K562 (cell line): ENCODE data around the gene PPP1R13B. TPM values are rescaled to one million over a fixed set of nuclear protein-coding genes. Genes with fewer than 3 reads are reported as not detected.
A peak's percentile ranks its signal among the peaks of the same experiment; 100 is the strongest.

Source experiments
- ATAC-seq: fragments of 200-7000 bp; cut with Tn5 transposase; 3 replicates; pipeline ENCODE4 v1.9.1; 2020; ENCODE audit warnings: moderate library complexity
- BruUV-seq: library from RNA; stranded (reverse); fragments of 400-500 nt; replicated peaks from 2 replicates; lab custom pipeline; 2021; lab: Mats Ljungman, UMichigan
- CTCF ChIA-PET: fragments of 300-600 bp; formaldehyde crosslinking; extraction: SDS; loops from one replicate; lab custom pipeline; 2021; ENCODE audit warnings: low intra/inter-chr PET ratio; lab: Yijun Ruan, JAX
- POLR2A ChIA-PET: fragments of 300-600, 350-650 bp; sonication (Branson Sonifier 250); formaldehyde crosslinking; extraction: SDS; loops from one replicate; lab custom pipeline; 2021; ENCODE audit warnings: antibody characterized with exemption, inconsistent platforms; lab: Yijun Ruan, JAX
- DNase-seq, 4 experiments: peaks; one replicate each; pipeline versions ENCODE4 v3.0.0 to v3.0.0-alpha.2; 2011 to 2018; ENCODE audit warnings: low spot score in 3 of 4, mixed read lengths in 3 of 4; ENCODE audit errors: extremely low read depth in 1 of 4
- FAIRE-seq: peaks from 2 replicates; lab custom pipeline; 2011; peaks lifted over from hg19 to GRCh38; lab: Jason Lieb, UNC
- H2AFZ ChIP-seq: 2 replicates; pipeline ENCODE4 v1.6.0; 2011; ENCODE audit warnings: low read depth, low read length, control low read depth, inconsistent platforms
- H3K27ac ChIP-seq: fragments of 200-600 bp; 3 replicates; pipeline ENCODE4 v1.8.0; 2011; ENCODE audit warnings: low read depth, mild to moderate bottlenecking, control low read depth, inconsistent platforms, low read length, moderate library complexity, mixed read lengths; ENCODE audit errors: extremely low read depth
- H3K27me3 ChIP-seq, 2 experiments: fragments of 300-600 bp in 1 of 2; 2 replicates in 1 of 2; 3 replicates in 1 of 2; pipeline versions ENCODE4 v1.6.0 to v1.8.0; 2011; ENCODE audit warnings: inconsistent platforms in 2 of 2, low read length in 2 of 2, mild to moderate bottlenecking in 1 of 2, mixed read lengths in 1 of 2, moderate library complexity in 1 of 2; ENCODE audit not compliant: control insufficient read depth in 2 of 2, insufficient read depth in 2 of 2
- H3K36me3 ChIP-seq: fragments of 300-600 bp; 3 replicates; pipeline ENCODE4 v1.8.0; 2011; ENCODE audit warnings: mild to moderate bottlenecking, low read length, inconsistent platforms; ENCODE audit not compliant: control insufficient read depth, insufficient read depth
- H3K4me1 ChIP-seq, 2 experiments: fragments of 200-600 bp in 1 of 2; replicated peaks in 1 of 2; 2 replicates in 1 of 2; 3 replicates in 1 of 2; pipeline versions ENCODE4 v1.5.1 to v1.8.0; 2011; ENCODE audit warnings: inconsistent platforms in 2 of 2, low read length in 2 of 2, mild to moderate bottlenecking in 1 of 2, mixed read lengths in 1 of 2, moderate library complexity in 1 of 2; ENCODE audit not compliant: control insufficient read depth in 2 of 2, insufficient read depth in 2 of 2
- H3K4me2 ChIP-seq: 2 replicates; pipeline ENCODE4 v1.6.1; 2011; ENCODE audit warnings: low read length, control low read depth, inconsistent platforms, mixed read lengths; ENCODE audit not compliant: insufficient read depth
- H3K4me3 ChIP-seq: fragments of 200-600 bp; sonication (generic), shearing (Covaris generic); 2 replicates; pipeline ENCODE4 v1.5.1; 2016; ENCODE audit warnings: control low read depth, inconsistent platforms
- H3K79me2 ChIP-seq: fragments of 200-600 bp; 3 replicates; pipeline ENCODE4 v1.8.0; 2011; ENCODE audit warnings: low read length, inconsistent platforms; ENCODE audit not compliant: control insufficient read depth, insufficient read depth
- H3K9ac ChIP-seq, 2 experiments: 2 replicates each; pipeline versions ENCODE4 v1.6.0 to v1.6.1; 2011; ENCODE audit warnings: low read depth in 2 of 2, low read length in 2 of 2, control low read depth in 1 of 2, inconsistent platforms in 1 of 2, mild to moderate bottlenecking in 1 of 2, mixed read lengths in 1 of 2; ENCODE audit not compliant: insufficient read depth in 1 of 2
- H3K9me1 ChIP-seq: one replicate; pipeline ENCODE4 v1.6.0; 2011; ENCODE audit warnings: inconsistent platforms, mild to moderate bottlenecking, low read length, moderate library complexity; ENCODE audit not compliant: control insufficient read depth, insufficient read depth
- H3K9me3 ChIP-seq: replicated peaks from 2 replicates; pipeline ENCODE4 v1.5.1; 2011; ENCODE audit warnings: low read depth, low read length, inconsistent platforms; ENCODE audit not compliant: control insufficient read depth, insufficient read depth
- H4K20me1 ChIP-seq: replicated peaks from 2 replicates; pipeline ENCODE4 v1.6.1; 2011; ENCODE audit warnings: low read length, inconsistent platforms, mixed read lengths; ENCODE audit not compliant: control insufficient read depth, insufficient read depth
- CBX2 ChIP-seq: fragments of 200-600 bp; sonication (generic); IDR thresholded peaks from one replicate; pipeline ENCODE4 v1.6.1; 2012; ENCODE audit warnings: mild to moderate bottlenecking, low read length, inconsistent platforms; ENCODE audit not compliant: insufficient read depth, poor library complexity, severe bottlenecking
- ELK1 ChIP-seq: sonication (generic); formaldehyde crosslinking; IDR thresholded peaks from 2 replicates; pipeline ENCODE4 v1.8.1; 2022; ENCODE audit warnings: missing genetic modification reagents
- EZH2 ChIP-seq: IDR thresholded peaks from 2 replicates; pipeline ENCODE4 v1.6.1; 2012; ENCODE audit warnings: low read depth, mild to moderate bottlenecking, inconsistent platforms, low read length, borderline replicate concordance
- GABPB2 ChIP-seq: fragments of 250-450 bp; sonication (Bioruptor Pico); conservative IDR thresholded peaks from 2 replicates; pipeline ENCODE4 v1.5.1; 2021; ENCODE audit warnings: mild to moderate bottlenecking
- MBD1 ChIP-seq: fragments of 250-450 bp; sonication (Bioruptor Pico); IDR thresholded peaks from 2 replicates; pipeline ENCODE4 v1.8.0; 2022; ENCODE audit warnings: inconsistent platforms
- NFYB ChIP-seq: IDR thresholded peaks from 2 replicates; pipeline ENCODE4 v1.6.1; 2011; ENCODE audit warnings: mild to moderate bottlenecking, moderate library complexity; ENCODE audit not compliant: insufficient read length; ENCODE audit errors: extremely low read depth
- RNF2 ChIP-seq: sonication (generic); IDR thresholded peaks from 2 replicates; pipeline ENCODE4 v1.6.1; 2016
- RUNX1 ChIP-seq: sonication (generic); IDR thresholded peaks from 2 replicates; pipeline ENCODE4 v1.6.1; 2016; ENCODE audit warnings: antibody characterized with exemption, low read depth
- SMC3 ChIP-seq: conservative IDR thresholded peaks from 2 replicates; pipeline ENCODE4 v1.6.1; 2011; ENCODE audit warnings: low read depth, low read length, improper control_type of control experiment; ENCODE audit not compliant: insufficient read depth
- SUPT5H ChIP-seq: fragments of 450-650 bp; IDR thresholded peaks from 2 replicates; pipeline ENCODE4 v1.6.1; 2016
- XRCC4 ChIP-seq: IDR thresholded peaks from one replicate; pipeline ENCODE4 v1.6.1; 2011; ENCODE audit not compliant: insufficient read depth, insufficient read length; ENCODE audit errors: extremely low read depth
- ZBTB12 ChIP-seq: fragments of 250-450 bp; sonication (Bioruptor Pico); IDR thresholded peaks from 2 replicates; pipeline ENCODE4 v1.4.0; 2020
- WGBS: fragments of 100-300 bp; shearing (Covaris generic); methylation state at CpG from one replicate; pipeline ENCODE4 v1.1.6; 2016; ENCODE audit warnings: low coverage, mixed read lengths; ENCODE audit not compliant: insufficient coverage; ENCODE audit errors: missing lambda C conversion rate; 5-methylcytosine and 5-hydroxymethylcytosine counted together
- in situ Hi-C: fragments of 300-500 bp; cut with MboI; formaldehyde crosslinking; loops from 4 replicates; pipeline ENCODE4 v1.15.0; 2018; ENCODE audit warnings: inconsistent platforms, mixed read lengths
- intact Hi-C: fragments of 100-400 bp; cut with micrococcal nuclease; formaldehyde crosslinking; loops from 2 replicates; pipeline ENCODE4 v1.14.2; 2022
- polyA plus RNA-seq, 8 experiments: library from polyadenylated mRNA; depleted of rRNA in 4 of 8; stranded (reverse) in 5 of 8; unstranded in 3 of 8; fragments of >200 nt; fragmentation: Nextera tagmentation in 2 of 8; fragmentation: Illumina TruSeq in 1 of 8; extraction: Ambion mirVana in 2 of 8; extraction: Trizol in 1 of 8; gene quantifications; 2 replicates each; pipeline versions ENCODE4 v1.2.1 to v1.2.3, GENCODE V29; 2011 to 2014; ENCODE audit warnings: inconsistent platforms in 1 of 8, missing spikeins in 1 of 8
- total RNA-seq, 7 experiments: library from RNA; depleted of rRNA in 6 of 7; stranded (reverse); fragments of >200 nt in 6 of 7; fragmentation: Illumina TruSeq in 2 of 7; extraction: Trizol in 2 of 7; gene quantifications; 2 replicates each; pipeline versions ENCODE4 v1.2.1 to v1.2.3, GENCODE V29; 2011 to 2021; ENCODE audit warnings: low replicate concordance in 1 of 7
- TF ChIP-seq, protein P1 (sequence below): fragments of 200-800 bp; sonication (Bioruptor generic); IDR thresholded peaks from 2 replicates; pipeline ENCODE4 v1.6.1; 2017; ENCODE audit warnings: missing genetic modification characterization, missing compliant biosample characterization
- TF ChIP-seq, protein P2 (sequence below): sonication (generic); formaldehyde crosslinking; IDR thresholded peaks from 2 replicates; pipeline ENCODE4 v1.8.1; 2023; ENCODE audit warnings: mild to moderate bottlenecking, missing genetic modification reagents, moderate library complexity

Gene PPP1R13B
- total and polyA plus RNA-seq, 9 of the 15 experiments (the other 6 are each of a cell fraction or from before 2014, with no cell fraction given): 0.03 to 1.7 (median 0.15) TPM

DNA sequence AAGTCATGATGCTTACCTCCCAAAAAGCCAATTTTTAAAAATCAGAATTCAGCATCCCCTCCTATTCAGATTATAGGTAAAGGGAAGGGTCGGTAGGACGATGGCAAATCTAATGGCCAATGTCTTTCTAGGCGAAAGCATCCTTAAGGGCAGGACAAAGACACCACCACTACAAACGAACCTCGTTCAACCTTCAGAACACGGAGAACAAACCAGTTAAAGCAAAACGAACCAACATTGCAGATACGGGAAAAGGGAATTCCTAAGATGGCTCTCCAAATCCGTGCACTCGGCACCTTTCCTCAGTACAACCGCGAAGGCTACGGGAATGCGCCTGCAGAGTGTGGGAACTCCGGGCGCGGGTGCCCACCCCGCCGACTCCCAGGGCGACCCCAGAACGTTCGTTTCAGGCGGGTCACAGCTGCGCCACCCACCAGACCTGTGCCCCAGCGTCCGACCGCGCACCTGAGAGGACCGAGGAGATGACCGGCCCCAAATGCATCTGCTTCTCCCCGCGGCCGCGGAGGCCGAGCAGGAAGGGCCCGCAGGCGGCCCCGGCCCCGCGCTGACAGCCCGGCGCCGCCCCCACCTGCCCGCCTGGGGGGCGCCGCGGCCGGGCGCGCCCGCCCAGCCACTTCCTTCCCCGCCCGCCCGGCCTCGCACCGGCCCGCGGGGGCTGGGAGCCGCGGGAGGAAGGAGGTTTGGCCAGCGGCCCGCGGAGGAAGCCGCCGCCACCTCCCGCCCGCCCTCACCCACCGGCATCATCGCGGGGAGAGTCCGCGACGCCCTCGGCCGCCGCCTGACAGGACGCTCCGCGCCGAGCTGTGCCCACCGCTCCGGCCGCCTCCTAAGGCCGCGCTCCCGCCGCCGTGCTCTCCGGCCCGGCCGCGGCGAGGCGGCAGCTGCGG is 578 bp downstream of the PPP1R13B start:
- BruUV-seq: no TSS peak
- no peak for FAIRE-seq
- intact Hi-C loops: no loop called here
- TF ChIP-seq, protein P1, sequence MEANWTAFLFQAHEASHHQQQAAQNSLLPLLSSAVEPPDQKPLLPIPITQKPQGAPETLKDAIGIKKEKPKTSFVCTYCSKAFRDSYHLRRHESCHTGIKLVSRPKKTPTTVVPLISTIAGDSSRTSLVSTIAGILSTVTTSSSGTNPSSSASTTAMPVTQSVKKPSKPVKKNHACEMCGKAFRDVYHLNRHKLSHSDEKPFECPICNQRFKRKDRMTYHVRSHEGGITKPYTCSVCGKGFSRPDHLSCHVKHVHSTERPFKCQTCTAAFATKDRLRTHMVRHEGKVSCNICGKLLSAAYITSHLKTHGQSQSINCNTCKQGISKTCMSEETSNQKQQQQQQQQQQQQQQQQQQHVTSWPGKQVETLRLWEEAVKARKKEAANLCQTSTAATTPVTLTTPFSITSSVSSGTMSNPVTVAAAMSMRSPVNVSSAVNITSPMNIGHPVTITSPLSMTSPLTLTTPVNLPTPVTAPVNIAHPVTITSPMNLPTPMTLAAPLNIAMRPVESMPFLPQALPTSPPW (CRISPR knock-in tag): no peak
- TF ChIP-seq RUNX1: no peak
- no peak for TF ChIP-seq GABPB2 (CRISPR knock-in tag)
- no peak for TF ChIP-seq XRCC4
- no peak for TF ChIP-seq ELK1
- no peak for TF ChIP-seq ZBTB12 (CRISPR knock-in tag)
- peak; percentile 31; the same call in 1 of the 2 replicates for TF ChIP-seq RNF2
- no peak for TF ChIP-seq MBD1 (CRISPR knock-in tag)
- TF ChIP-seq SMC3: no peak
- no peak for TF ChIP-seq SUPT5H
- no peak for TF ChIP-seq NFYB
- TF ChIP-seq CBX2: peak; percentile 24
- TF ChIP-seq, protein P2, sequence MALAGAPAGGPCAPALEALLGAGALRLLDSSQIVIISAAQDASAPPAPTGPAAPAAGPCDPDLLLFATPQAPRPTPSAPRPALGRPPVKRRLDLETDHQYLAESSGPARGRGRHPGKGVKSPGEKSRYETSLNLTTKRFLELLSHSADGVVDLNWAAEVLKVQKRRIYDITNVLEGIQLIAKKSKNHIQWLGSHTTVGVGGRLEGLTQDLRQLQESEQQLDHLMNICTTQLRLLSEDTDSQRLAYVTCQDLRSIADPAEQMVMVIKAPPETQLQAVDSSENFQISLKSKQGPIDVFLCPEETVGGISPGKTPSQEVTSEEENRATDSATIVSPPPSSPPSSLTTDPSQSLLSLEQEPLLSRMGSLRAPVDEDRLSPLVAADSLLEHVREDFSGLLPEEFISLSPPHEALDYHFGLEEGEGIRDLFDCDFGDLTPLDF (CRISPR knock-in tag): no peak
- peak; percentile 92; the same call in 1 of the 2 replicates for TF ChIP-seq EZH2

More for the DNA sequence above, 578 bp downstream of the PPP1R13B start:
- Histone ChIP-seq H3K27ac (no peak overlapping the region), H3K4me1 (peaks cover 0 to 21% of the 10 kb centered on the region in 2 experiments; a peak in 2 of 5 replicates), H3K27me3 (peaks cover 12 to 37% of the 10 kb centered on the region in 2 experiments), H3K36me3 (no peaks in the 10 kb centered on the region), H4K20me1 (no peaks in the 10 kb centered on the region), H3K9ac (peak overlapping the region in 1 of 2 experiments; percentile 74; a peak in 2 of 4 replicates), H3K4me2 (peak overlapping the region; percentile 37), H3K4me3 (peak overlapping the region; percentile 45; the same call in 1 of the 2 replicates), H2AFZ (no peak overlapping the region), H3K9me3 (no peaks in the 10 kb centered on the region), H3K9me1 (no peaks in the 10 kb centered on the region), H3K79me2 (no peaks in the 10 kb centered on the region)
- ATAC-seq (no peak), DNase-seq (peak in 3 of 4 experiments; percentile 12 to 43 (median 42))
- ChIA-PET CTCF (no interaction called here), POLR2A (no interaction called here)
- 4% methylated on average over 35 of the region's 95 CpGs for WGBS
- in situ Hi-C loops: no loop called here
